Psoas muscle (tissue), 8 donors: Measurements from ENCODE around the gene ENTPD3. TPM values are rescaled to one million over a fixed set of nuclear protein-coding genes. Genes with fewer than 3 reads are reported as not detected.

ENCODE experiments used
- ATAC-seq, 4 donors: fragments of 200-7000 bp; cut with Tn5 transposase; one replicate each; pipeline ENCODE4 v1.9.1; 2020; ENCODE audit warnings: moderate library complexity in 3 of 4, mild to moderate bottlenecking in 2 of 4
- DNase-seq, 2 donors: peaks; one replicate each; pipeline ENCODE4 v3.0.0-alpha.2; 2020
- H3K27ac ChIP-seq: fragments of 200-600 bp; one replicate; pipeline ENCODE4 v1.8.0; 2022
- H3K27me3 ChIP-seq, 3 donors: fragments of 200-600 bp in 1 of 3; one replicate each; pipeline versions ENCODE4 v1.6.1 to v1.8.0; 2013 to 2022; ENCODE audit warnings: low read length in 2 of 3, mild to moderate bottlenecking in 2 of 3, moderate library complexity in 1 of 3; ENCODE audit not compliant: insufficient read depth in 3 of 3
- H3K36me3 ChIP-seq, 2 donors: fragments of 200-600 bp in 1 of 2; one replicate each; pipeline versions ENCODE4 v1.6.1 to v1.8.0; 2013 to 2022; ENCODE audit warnings: low read depth in 1 of 2, mild to moderate bottlenecking in 1 of 2, moderate library complexity in 1 of 2; ENCODE audit not compliant: insufficient read depth in 1 of 2
- H3K4me1 ChIP-seq: fragments of 200-600 bp; one replicate; pipeline ENCODE4 v1.8.0; 2022
- H3K4me3 ChIP-seq: fragments of 200-600 bp; one replicate; pipeline ENCODE4 v1.8.0; 2022; ENCODE audit warnings: mild to moderate bottlenecking
- H3K9me3 ChIP-seq: fragments of 200-600 bp; one replicate; pipeline ENCODE4 v1.8.0; 2022
- CTCF ChIP-seq: fragments of 200-600 bp; IDR thresholded peaks from one replicate; pipeline ENCODE4 v1.8.0; 2022; ENCODE audit warnings: antibody characterized with exemption
- WGBS, 3 donors: extraction: QIAGEN DNeasy Blood & Tissue Kit; methylation state at CpG; one replicate each; pipeline versions ENCODE4 v1.1.6 to v1.1.7; 2013; 5-methylcytosine and 5-hydroxymethylcytosine counted together
- intact Hi-C, 2 donors: fragments of 100-400 bp; cut with DNase I; formaldehyde crosslinking; loops; one replicate each; pipeline versions ENCODE4 v1.11.0 to v1.14.2; 2022
- long read RNA-seq, 2 donors: library from polyadenylated mRNA; unstranded; transcript quantifications; one replicate each; pipeline ENCODE4 v2.0.0, GENCODE V29; 2021
- polyA plus RNA-seq, 3 donors: library from polyadenylated mRNA; stranded (reverse); fragments of 200-250 nt; gene quantifications; one replicate each; pipeline ENCODE4 v1.2.3, GENCODE V29; 2013
- total RNA-seq, 4 donors: library from RNA; stranded (reverse); fragmentation: NEBNext Ultra II Directional in 2 of 4; extraction: Animal tissue kit (Norgen Biotek cat#: 25700) in 2 of 4; gene quantifications; one replicate each; pipeline versions ENCODE4 v1.2.1 to v1.2.4, GENCODE V29; 2021 to 2023
- donor health status: healthy with polysubstance abuse.
- donor health status: DM: no; HTN: no; CAD: no; lungs with moderate emphysema.
- donor health status: Bipolar disorder and iron deficiency.
- donor health status: healthy.
- donor health status: DM: yes; HTN: yes; CAD: no.
- donor health status: DM: no; HTN: no; CAD: no.
- donor health status: DM: no; HTN: no; CAD: no.
- donor health status: DM: yes; HTN: yes; CAD: no.

Gene ENTPD3
- total RNA-seq: under 1 TPM; 0.27 to 0.54 (median 0.34) TPM
- polyA plus RNA-seq: under 1 TPM; 0.22 to 0.34 (median 0.27) TPM
- long read RNA-seq, donor 1: 0 reads
- long read RNA-seq, donor 2: 0 reads

- no peaks in the 10 kb centered on the region for H3K36me3 ChIP-seq
- DNase-seq (no peak), ATAC-seq (peak in 3 of 4 donors; percentile 49 to 68 (median 65))
- H3K4me1 ChIP-seq: no peaks in the 10 kb centered on the region
- peaks cover 0 to 7% (median 6%) of the 10 kb centered on the region in 3 donors for H3K27me3 ChIP-seq
- intact Hi-C loops: no loop called here
- peak within 1 kb of the TSS; percentile 53 for H3K4me3 ChIP-seq
- H3K27ac ChIP-seq: no peak within 1 kb of the TSS
- no peak for TF ChIP-seq CTCF
- WGBS, 3 donors: 4 to 8% (median 7%) methylated on average over 36 to 49 of the region's 49 CpGs
- H3K9me3 ChIP-seq: no peaks in the 10 kb centered on the region
These were observed at the start of gene ENTPD3 for GRCh38 chr3:40387001-40387894. Gene ENTPD3, plus strand, starts transcription at chr3:40387184. Its CDS starts 874 bp downstream, at chr3:40388058.

GRCh38 chr3:40339871-40340270 lies 47.1 kb upstream of the ENTPD3 start:
- Histone ChIP-seq H3K36me3 (no peaks in the 10 kb centered on the region), H3K9me3 (no peaks in the 10 kb centered on the region), H3K27me3 (no peaks in the 10 kb centered on the region), H3K4me1 (no peaks in the 10 kb centered on the region), H3K4me3 (no peak overlapping the region), H3K27ac (no peak overlapping the region)
- DNase-seq (no peak), ATAC-seq (no peak)
- TF ChIP-seq CTCF: no peak
- 50 to 58% (median 50%) methylated on average over 1 of the region's 1 CpG for WGBS, 3 donors
- intact Hi-C loops: no loop called here

GRCh38 chr3:40340541-40341170 lies 46.3 kb upstream of the ENTPD3 start:
- Histone ChIP-seq H3K27ac (no peak overlapping the region), H3K4me3 (no peak overlapping the region), H3K9me3 (no peaks in the 10 kb centered on the region), H3K4me1 (no peaks in the 10 kb centered on the region), H3K36me3 (no peaks in the 10 kb centered on the region), H3K27me3 (no peaks in the 10 kb centered on the region)
- ATAC-seq: no peak
- intact Hi-C loops: no loop called here
- WGBS, 3 donors: 57 to 76% (median 75%) methylated on average over 1 of the region's 1 CpG
- no peak for TF ChIP-seq CTCF
- DNase-seq: no peak

- no peak for DNase-seq
- Histone ChIP-seq H3K36me3 (no peaks in the 10 kb centered on the region), H3K4me1 (no peaks in the 10 kb centered on the region), H3K27ac (no peak overlapping the region), H3K27me3 (no peaks in the 10 kb centered on the region), H3K4me3 (no peak overlapping the region), H3K9me3 (no peaks in the 10 kb centered on the region)
- no peak for ATAC-seq
- intact Hi-C loops: no loop called here
- TF ChIP-seq CTCF: no peak
These were observed 45.3 kb upstream of the ENTPD3 start for GRCh38 chr3:40341671-40342070.
